Progenitor cell of endocrine pancreas (in vitro differentiated cells): Measurements from ENCODE around the gene NBEA. TPM values are rescaled to one million over a fixed set of nuclear protein-coding genes. Genes with fewer than 3 reads are reported as not detected.
"Not testable (repeated sequence)": the region's sequence is repeated elsewhere in the genome, so short reads cannot be mapped to it uniquely, and the experiment has no call there.

Experiments used
- DNase-seq: peaks from one replicate; pipeline ENCODE4 v3.0.0; 2021; ENCODE audit warnings: low spot score; ENCODE audit not compliant: unreplicated experiment
- H3K27ac Mint-ChIP-seq: 2 replicates; pipeline ENCODE4 v1.8.0; 2021; ENCODE audit warnings: mild to moderate bottlenecking, moderate library complexity, mixed read lengths
- H3K27me3 Mint-ChIP-seq: 2 replicates; pipeline ENCODE4 v1.8.0; 2021; ENCODE audit warnings: mixed read lengths
- H3K36me3 Mint-ChIP-seq: 2 replicates; pipeline ENCODE4 v1.8.0; 2022; ENCODE audit warnings: mixed read lengths; ENCODE audit not compliant: insufficient read depth
- H3K4me1 Mint-ChIP-seq: 2 replicates; pipeline ENCODE4 v1.8.0; 2021; ENCODE audit warnings: low read depth, mixed read lengths
- H3K4me3 Mint-ChIP-seq: 2 replicates; pipeline ENCODE4 v1.8.0; 2021; ENCODE audit warnings: low read depth, mild to moderate bottlenecking, moderate library complexity, mixed read lengths
- H3K9me3 Mint-ChIP-seq: 2 replicates; pipeline ENCODE4 v1.8.0; 2021; ENCODE audit warnings: low read depth, mixed read lengths
- total RNA-seq: library from RNA; stranded (reverse); gene quantifications from 2 replicates; pipeline ENCODE4 v1.2.1, GENCODE V29; 2021
- TF ChIP-seq, protein P1 (sequence below): fragments of 200-600 bp; sonication (generic); IDR thresholded peaks from one replicate; pipeline ENCODE4 v1.5.0; 2021; ENCODE audit warnings: antibody characterized with exemption, mild to moderate bottlenecking; ENCODE audit not compliant: unreplicated experiment

Gene NBEA
- total RNA-seq, 1 donor from 2014 or later, result 21.7 TPM

DNA sequence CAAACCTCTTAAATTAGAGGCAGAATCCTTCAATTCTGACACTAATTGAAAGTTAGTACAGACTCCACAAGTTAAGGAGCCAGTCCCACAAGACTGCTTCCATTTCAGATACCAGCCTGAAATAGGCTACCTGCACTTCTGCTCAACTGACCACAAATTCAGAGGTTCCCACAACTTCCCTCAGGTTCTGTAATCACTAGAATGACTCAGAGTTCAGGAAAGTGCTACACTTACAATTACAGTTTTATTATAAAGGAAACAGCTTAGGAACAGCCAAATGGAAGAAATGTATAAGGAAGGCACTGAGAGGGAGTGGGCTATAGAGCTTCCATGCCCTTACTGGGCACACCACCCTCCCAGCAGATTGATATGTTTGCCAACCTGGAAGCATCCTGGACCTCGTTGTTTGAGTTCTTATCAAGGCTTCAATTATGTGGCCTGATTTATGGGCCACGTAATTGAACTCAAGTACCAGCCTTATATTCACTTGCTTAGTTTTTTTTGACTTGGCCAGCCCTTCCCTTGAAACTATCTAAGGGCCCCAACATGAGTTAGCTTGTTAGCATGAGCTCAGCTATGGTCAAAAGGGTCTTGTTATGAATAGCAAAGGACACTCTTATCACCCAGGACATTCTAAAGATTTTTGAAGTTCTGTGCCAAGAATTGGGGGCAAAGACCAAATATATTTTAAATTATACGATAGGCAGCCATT lies 25.9 kb downstream of the NBEA start:
- TF ChIP-seq, protein P1, sequence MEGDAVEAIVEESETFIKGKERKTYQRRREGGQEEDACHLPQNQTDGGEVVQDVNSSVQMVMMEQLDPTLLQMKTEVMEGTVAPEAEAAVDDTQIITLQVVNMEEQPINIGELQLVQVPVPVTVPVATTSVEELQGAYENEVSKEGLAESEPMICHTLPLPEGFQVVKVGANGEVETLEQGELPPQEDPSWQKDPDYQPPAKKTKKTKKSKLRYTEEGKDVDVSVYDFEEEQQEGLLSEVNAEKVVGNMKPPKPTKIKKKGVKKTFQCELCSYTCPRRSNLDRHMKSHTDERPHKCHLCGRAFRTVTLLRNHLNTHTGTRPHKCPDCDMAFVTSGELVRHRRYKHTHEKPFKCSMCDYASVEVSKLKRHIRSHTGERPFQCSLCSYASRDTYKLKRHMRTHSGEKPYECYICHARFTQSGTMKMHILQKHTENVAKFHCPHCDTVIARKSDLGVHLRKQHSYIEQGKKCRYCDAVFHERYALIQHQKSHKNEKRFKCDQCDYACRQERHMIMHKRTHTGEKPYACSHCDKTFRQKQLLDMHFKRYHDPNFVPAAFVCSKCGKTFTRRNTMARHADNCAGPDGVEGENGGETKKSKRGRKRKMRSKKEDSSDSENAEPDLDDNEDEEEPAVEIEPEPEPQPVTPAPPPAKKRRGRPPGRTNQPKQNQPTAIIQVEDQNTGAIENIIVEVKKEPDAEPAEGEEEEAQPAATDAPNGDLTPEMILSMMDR, result no peak
- Mint-ChIP-seq H3K36me3 (peaks cover 11% of the 10 kb centered on the region), H3K9me3 (peaks cover 15% of the 10 kb centered on the region), H3K4me3 (no peak overlapping the region), H3K27me3 (no peaks in the 10 kb centered on the region), H3K27ac (no peak overlapping the region), H3K4me1 (peaks cover 8% of the 10 kb centered on the region)
- DNase-seq, result no peak

DNA sequence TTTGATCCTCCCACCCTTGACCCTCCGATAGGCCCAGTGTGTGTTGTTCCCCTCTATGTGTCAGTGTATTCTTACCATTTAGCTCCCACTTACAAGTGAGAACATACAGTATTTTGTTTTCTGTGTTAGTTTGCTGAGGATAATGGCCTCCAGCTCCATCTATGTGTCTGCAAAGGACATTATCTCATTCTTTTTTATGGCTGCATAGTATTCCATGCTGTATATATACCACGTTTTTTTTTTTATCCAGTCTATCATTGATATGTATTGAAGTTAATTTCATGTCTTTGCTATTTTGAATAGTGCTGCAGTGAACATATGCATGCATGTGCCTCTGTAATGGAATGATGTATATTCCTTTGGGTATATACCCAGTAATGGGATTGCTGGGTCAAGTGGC lies 27.5 kb downstream of the NBEA start:
- H3K27ac Mint-ChIP-seq, H3K27me3 Mint-ChIP-seq, H3K4me1 Mint-ChIP-seq, DNase-seq, H3K4me3 Mint-ChIP-seq: not testable (repeated sequence)
- Mint-ChIP-seq H3K36me3 (peaks cover 14% of the 10 kb centered on the region), H3K9me3 (peaks cover 15% of the 10 kb centered on the region)

DNA sequence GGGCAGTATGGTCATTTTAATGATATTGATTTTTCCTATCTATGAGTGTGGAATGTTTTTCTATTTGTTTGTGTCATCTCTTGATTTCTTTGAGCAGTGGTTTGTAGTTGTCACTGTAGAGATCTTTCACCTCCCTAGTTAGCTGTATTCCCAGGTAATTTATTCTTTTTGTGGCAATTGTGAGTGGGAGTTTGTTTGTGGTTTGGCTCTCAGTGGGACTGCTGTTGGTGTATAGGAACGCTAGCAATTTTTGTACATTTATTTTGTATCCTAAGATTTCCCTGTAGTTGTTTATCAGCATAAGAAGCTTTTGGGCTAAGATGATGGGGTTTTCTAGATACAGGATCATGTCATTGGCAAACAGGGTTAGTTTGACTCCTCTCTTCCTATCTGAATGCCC lies 28.9 kb downstream of the NBEA start:
- peaks cover 19% of the 10 kb centered on the region for H3K36me3 Mint-ChIP-seq
- H3K4me1 Mint-ChIP-seq, result peaks cover 4% of the 10 kb centered on the region
- TF ChIP-seq, protein P1, result no peak
- H3K27me3 Mint-ChIP-seq, result no peaks in the 10 kb centered on the region
- H3K4me3 Mint-ChIP-seq, result no peak overlapping the region
- peaks cover 19% of the 10 kb centered on the region for H3K9me3 Mint-ChIP-seq
- no peak overlapping the region for H3K27ac Mint-ChIP-seq
- no peak for DNase-seq

DNA sequence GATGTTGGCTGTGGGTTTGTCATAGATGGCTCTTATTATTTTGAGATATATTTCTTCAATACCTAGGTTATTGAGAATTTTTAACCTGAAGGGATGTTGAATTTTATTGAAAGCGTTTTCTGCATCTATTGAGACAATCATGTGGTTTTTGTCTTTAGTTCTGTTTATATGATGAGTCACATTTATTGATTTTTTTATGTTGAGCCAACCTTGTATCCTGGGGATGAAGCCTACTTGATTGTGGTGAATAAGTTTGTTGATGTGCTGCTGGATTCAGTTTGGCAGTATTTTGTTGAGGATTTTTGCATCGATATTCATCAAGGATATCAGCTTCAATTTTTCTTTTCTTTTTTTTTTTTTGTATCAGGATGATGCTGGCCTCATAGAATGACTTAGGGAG lies 29.4 kb downstream of the NBEA start:
- H3K9me3 Mint-ChIP-seq, result peaks cover 19% of the 10 kb centered on the region
- peaks cover 19% of the 10 kb centered on the region for H3K36me3 Mint-ChIP-seq
- H3K27me3 Mint-ChIP-seq, result no peaks in the 10 kb centered on the region
- H3K27ac Mint-ChIP-seq, result no peak overlapping the region
- peaks cover 4% of the 10 kb centered on the region for H3K4me1 Mint-ChIP-seq
- DNase-seq, result no peak
- H3K4me3 Mint-ChIP-seq, result no peak overlapping the region
- TF ChIP-seq, protein P1, result no peak

DNA sequence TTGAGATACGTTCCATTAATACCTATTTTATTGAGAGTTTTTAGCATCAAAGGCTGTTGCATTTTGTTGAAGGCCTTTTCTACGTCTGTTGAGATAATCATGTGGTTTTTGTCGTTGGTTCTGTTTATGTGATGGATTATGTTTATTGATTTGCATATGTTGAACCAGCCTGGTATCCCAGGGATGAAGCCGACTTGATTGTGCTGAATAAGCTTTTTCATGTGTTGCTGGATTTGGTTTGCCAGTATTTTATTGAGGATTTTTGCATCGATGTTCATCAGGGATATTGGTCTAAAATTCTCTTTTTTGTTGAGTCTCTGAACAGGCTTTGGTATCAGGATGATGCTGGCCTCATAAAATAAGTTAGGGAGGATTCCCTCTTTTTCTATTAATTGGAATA lies 43.1 kb downstream of the NBEA start:
- Mint-ChIP-seq H3K9me3 (peaks cover 35% of the 10 kb centered on the region), H3K36me3 (peaks cover 15% of the 10 kb centered on the region)
- not testable (repeated sequence) for H3K27ac Mint-ChIP-seq, H3K4me3 Mint-ChIP-seq, H3K4me1 Mint-ChIP-seq, DNase-seq, H3K27me3 Mint-ChIP-seq

DNA sequence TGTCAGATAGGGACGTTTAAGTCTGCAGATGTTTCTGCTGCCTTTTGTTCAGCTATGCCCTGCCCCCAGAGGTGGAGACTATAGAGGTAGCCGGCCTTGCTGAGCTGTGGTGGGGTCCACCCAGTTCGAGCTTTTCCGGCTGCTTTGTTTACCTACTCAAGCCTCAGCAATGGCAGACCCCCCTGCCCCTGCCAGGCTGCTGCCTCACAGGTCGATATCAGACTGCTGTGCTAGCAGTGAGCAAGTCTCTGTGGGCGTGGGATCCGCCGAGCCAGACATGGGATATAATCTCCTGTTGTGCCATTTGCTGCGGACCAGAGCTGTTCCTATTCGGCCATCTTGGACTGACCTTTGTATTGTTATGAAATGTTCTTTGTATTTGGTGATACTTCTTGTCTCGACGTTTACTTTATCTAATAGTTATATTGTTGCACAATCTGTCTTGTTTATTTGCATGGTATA lies 46.3 kb downstream of the NBEA start:
- DNase-seq, result no peak
- Mint-ChIP-seq H3K4me1 (no peaks in the 10 kb centered on the region), H3K9me3 (peaks cover 45% of the 10 kb centered on the region), H3K27me3 (no peaks in the 10 kb centered on the region), H3K4me3 (no peak overlapping the region), H3K27ac (no peak overlapping the region), H3K36me3 (peaks cover 25% of the 10 kb centered on the region)
- TF ChIP-seq, protein P1, result no peak
